CD14-positive monocyte (primary cell): ENCODE results near the gene ZNF544. TPM values are rescaled to one million over a fixed set of nuclear protein-coding genes. Genes with fewer than 3 reads are reported as not detected.

Experiments
- DNase-seq, 3 donors: peaks; one replicate each; pipeline ENCODE4 v3.0.0-alpha.2; 2011 to 2022
- H2AFZ ChIP-seq: 2 replicates; pipeline ENCODE4 v1.6.0; 2012; ENCODE audit warnings: mild to moderate bottlenecking, low read depth, low read length, inconsistent platforms; ENCODE audit not compliant: insufficient read depth, poor library complexity, severe bottlenecking
- H3K27ac ChIP-seq, 2 donors: 1 replicate in 1 of 2; 2 replicates in 1 of 2; pipeline ENCODE4 v1.5.1; 2012 to 2013; ENCODE audit warnings: low read length in 2 of 2, control low read depth in 1 of 2, inconsistent platforms in 1 of 2, low read depth in 1 of 2, mild to moderate bottlenecking in 1 of 2
- H3K27me3 ChIP-seq, 2 donors: one replicate each; pipeline versions ENCODE4 v1.6.0 to v1.6.1; 2011 to 2013; ENCODE audit warnings: low read length in 2 of 2; ENCODE audit not compliant: control insufficient read depth in 2 of 2, insufficient read depth in 2 of 2
- H3K36me3 ChIP-seq, 2 donors: replicated peaks in 1 of 2; 1 replicate in 1 of 2; 2 replicates in 1 of 2; pipeline versions ENCODE4 v1.5.1 to v1.6.1; 2012 to 2013; ENCODE audit warnings: low read length in 2 of 2, control low read depth in 1 of 2, inconsistent platforms in 1 of 2, mild to moderate bottlenecking in 1 of 2; ENCODE audit not compliant: insufficient read depth in 2 of 2, control insufficient read depth in 1 of 2
- H3K4me1 ChIP-seq, 2 donors: 1 replicate in 1 of 2; 2 replicates in 1 of 2; pipeline versions ENCODE4 v1.5.1 to v1.6.1; 2012 to 2013; ENCODE audit warnings: low read length in 2 of 2, control low read depth in 1 of 2, inconsistent platforms in 1 of 2, mild to moderate bottlenecking in 1 of 2, moderate library complexity in 1 of 2; ENCODE audit not compliant: insufficient read depth in 2 of 2, control insufficient read depth in 1 of 2
- H3K4me2 ChIP-seq: replicated peaks from 2 replicates; pipeline ENCODE3; 2012; ENCODE audit warnings: low read length, moderate library complexity, mild to moderate bottlenecking; ENCODE audit not compliant: poor library complexity, severe bottlenecking; ENCODE audit errors: extremely low read depth
- H3K4me3 ChIP-seq, 3 experiments: fragments of 200-600 bp in 1 of 3; sonication (generic) in 1 of 3; replicated peaks in 1 of 3; 1 replicate in 2 of 3; 2 replicates in 1 of 3; pipeline ENCODE4 v1.5.1; 2011 to 2013; ENCODE audit warnings: low read length in 3 of 3, mild to moderate bottlenecking in 3 of 3, control low read depth in 2 of 3, low read depth in 2 of 3, inconsistent platforms in 1 of 3, moderate library complexity in 1 of 3
- H3K79me2 ChIP-seq: 2 replicates; pipeline ENCODE4 v1.6.0; 2012; ENCODE audit warnings: mild to moderate bottlenecking, control low read depth, inconsistent platforms, low read length, moderate library complexity; ENCODE audit not compliant: insufficient read depth
- H3K9ac ChIP-seq: 2 replicates; pipeline ENCODE4 v1.6.0; 2017; ENCODE audit warnings: low read length, mild to moderate bottlenecking; ENCODE audit not compliant: insufficient read depth, poor library complexity, severe bottlenecking
- H3K9me3 ChIP-seq, 2 donors: replicated peaks in 1 of 2; 1 replicate in 1 of 2; 2 replicates in 1 of 2; pipeline versions ENCODE4 v1.5.1 to v1.6.1; 2012 to 2013; ENCODE audit warnings: low read length in 2 of 2, control low read depth in 1 of 2; ENCODE audit not compliant: control insufficient read depth in 1 of 2, insufficient read depth in 1 of 2
- H4K20me1 ChIP-seq: 2 replicates; pipeline ENCODE4 v1.6.0; 2012; ENCODE audit warnings: mild to moderate bottlenecking, low read length, control low read depth, moderate library complexity; ENCODE audit not compliant: insufficient read depth
- H3K27ac Mint-ChIP-seq, 7 donors: one replicate each; pipeline ENCODE4 v1.8.0; 2020; ENCODE audit warnings: mild to moderate bottlenecking in 7 of 7, mixed read lengths in 7 of 7, moderate library complexity in 6 of 7, inconsistent platforms in 2 of 7
- H3K27me3 Mint-ChIP-seq, 3 donors: one replicate each; pipeline ENCODE4 v1.8.0; 2021 to 2022; ENCODE audit warnings: low read depth in 3 of 3, mild to moderate bottlenecking in 3 of 3, mixed read lengths in 3 of 3, moderate library complexity in 3 of 3, inconsistent platforms in 1 of 3
- H3K36me3 Mint-ChIP-seq, 2 donors: one replicate each; pipeline ENCODE4 v1.8.0; 2020; ENCODE audit warnings: mixed read lengths in 2 of 2, inconsistent platforms in 1 of 2, mild to moderate bottlenecking in 1 of 2
- H3K4me1 Mint-ChIP-seq: one replicate; pipeline ENCODE4 v1.8.0; 2020; ENCODE audit warnings: mild to moderate bottlenecking, mixed read lengths
- H3K4me3 Mint-ChIP-seq, 2 donors: one replicate each; pipeline ENCODE4 v1.8.0; 2020; ENCODE audit warnings: mild to moderate bottlenecking in 2 of 2, mixed read lengths in 2 of 2, moderate library complexity in 1 of 2
- H3K9me3 Mint-ChIP-seq, 7 donors: one replicate each; pipeline ENCODE4 v1.8.0; 2020 to 2022; ENCODE audit warnings: mixed read lengths in 7 of 7, mild to moderate bottlenecking in 6 of 7, moderate library complexity in 6 of 7, inconsistent platforms in 2 of 7
- CTCF ChIP-seq: fragments of 200-600 bp; IDR thresholded peaks from one replicate; pipeline ENCODE4 v1.8.0; 2022; ENCODE audit warnings: antibody characterized with exemption, mild to moderate bottlenecking
- WGBS: methylation state at CpG from one replicate; pipeline ENCODE4 v1.1.5; 2013; ENCODE audit warnings: missing lambda C conversion rate; ENCODE audit not compliant: insufficient coverage; 5-methylcytosine and 5-hydroxymethylcytosine counted together
- intact Hi-C, 2 donors: fragments of 100-400 bp; cut with micrococcal nuclease; formaldehyde crosslinking; loops; one replicate each; pipeline versions ENCODE4 v1.15.0 to v1.15.1; 2023
- polyA plus RNA-seq, 3 donors: library from polyadenylated mRNA; depleted of rRNA in 1 of 3; unstranded in 2 of 3; stranded (reverse) in 1 of 3; fragments of 300-500 nt in 2 of 3; fragments of >200 nt in 1 of 3; fragmentation: Illumina TruSeq in 2 of 3; gene quantifications; 1 replicate in 2 of 3; 2 replicates in 1 of 3; pipeline ENCODE4 v1.2.3, GENCODE V29; 2012 to 2021

ZNF544 gene
- polyA plus RNA-seq, 3 donors = 1.5 to 7.9 (median 2.2) TPM

- H3K27me3 ChIP-seq = no peaks in the 10 kb centered on the region
- 81% methylated on average over 12 of the region's 12 CpGs for WGBS
- Mint-ChIP-seq H3K27ac (peak overlapping the region in 6 of 7 donors; percentile 97 to 99 (median 98)), H3K4me1 (peaks cover 16% of the 10 kb centered on the region), H3K9me3 (peaks cover 22 to 51% (median 40%) of the 10 kb centered on the region in 7 donors), H3K36me3 (peaks cover 52 to 59% of the 10 kb centered on the region in 2 donors), H3K27me3 (peaks cover 0 to 2% (median 2%) of the 10 kb centered on the region in 3 donors), H3K4me3 (peak overlapping the region; percentile 91 to 99)
- H3K27ac ChIP-seq = peak overlapping the region; percentile 65 to 97
- H3K36me3 ChIP-seq = peaks cover 26 to 47% of the 10 kb centered on the region in 2 donors
- peak overlapping the region; percentile 74 for H3K4me2 ChIP-seq
- intact Hi-C loops = loop anchor here (2.0 to 10.0 kb wide), 4 partner anchors 21 to 301 kb away; partner anchors contain the start of genes ZSCAN22 (in 2 of the 2), RPS5 (in 1 of the 2), ZNF274 (in 1 of the 2) and ZNF606 (in 1 of the 2)
- H2AFZ ChIP-seq = peak overlapping the region; percentile 95
- H3K9me3 ChIP-seq = peaks cover 24 to 31% of the 10 kb centered on the region in 2 donors
- no peak for TF ChIP-seq CTCF
- no peak for DNase-seq
- peaks cover 12 to 16% of the 10 kb centered on the region in 2 donors for H3K4me1 ChIP-seq
- H3K9ac ChIP-seq = peak overlapping the region; percentile 92
- H3K4me3 ChIP-seq = peak overlapping the region; percentile 60 to 90 (median 80)
- peaks cover 36% of the 10 kb centered on the region for H3K79me2 ChIP-seq
- H4K20me1 ChIP-seq = no peaks in the 10 kb centered on the region
These were observed 77.2 kb downstream of the ZNF544 start for GRCh38 chr19:58305932-58306323.

- no peak for TF ChIP-seq CTCF
- Histone ChIP-seq H3K36me3 (peaks cover 44 to 58% of the 10 kb centered on the region in 2 donors), H4K20me1 (no peaks in the 10 kb centered on the region), H3K4me3 (no peak overlapping the region), H2AFZ (no peak overlapping the region), H3K4me1 (peaks cover 12 to 16% of the 10 kb centered on the region in 2 donors), H3K27me3 (no peaks in the 10 kb centered on the region), H3K27ac (no peak overlapping the region), H3K9ac (no peak overlapping the region), H3K79me2 (peaks cover 36% of the 10 kb centered on the region), H3K4me2 (no peak overlapping the region), H3K9me3 (peaks cover 34 to 38% of the 10 kb centered on the region in 2 donors)
- intact Hi-C loops = loop anchor here (5.0 to 10.0 kb wide), 2 partner anchors 125 to 303 kb away; partner anchors contain the start of genes ZNF274 (in 1 of the 2) and ZNF606 (in 1 of the 2)
- Mint-ChIP-seq H3K4me3 (no peak overlapping the region), H3K27ac (peak overlapping the region in 1 of 7 donors; percentile 54), H3K27me3 (peaks cover 0 to 2% (median 2%) of the 10 kb centered on the region in 3 donors), H3K9me3 (peaks cover 34 to 54% (median 45%) of the 10 kb centered on the region in 7 donors), H3K36me3 (peaks cover 67 to 68% of the 10 kb centered on the region in 2 donors), H3K4me1 (peaks cover 16% of the 10 kb centered on the region)
- DNase-seq = no peak
- WGBS = 100% methylated on average over 1 of the region's 4 CpGs
These were observed 79.0 kb downstream of the ZNF544 start for GRCh38 chr19:58307736-58308135.
